NCI-H1417 (cell line): Measurements from ENCODE around the gene KRTAP5-2.
"Not testable (repeated sequence)": the region's sequence is repeated elsewhere in the genome, so short reads cannot be mapped to it uniquely, and the experiment has no call there.

Source experiments
- DNase-seq, 3 experiments: peaks; one replicate each; lab custom pipeline; 2025; lab: John Stamatoyannopoulos, UW

Gene KRTAP5-2

GRCh38 chr11:1597994-1598380 is at the start of gene KRTAP5-2:
Gene KRTAP5-2 (minus strand): TSS chr11:1598294. CDS start chr11:1598250, 44 bp downstream.
- DNase-seq: no peak

GRCh38 chr11:1646540-1646939 is 48.4 kb upstream of the KRTAP5-2 start:
- DNase-seq: not testable (repeated sequence)

GRCh38 chr11:1645357-1645821 is 47.3 kb upstream of the KRTAP5-2 start:
- no peak for DNase-seq

- DNase-seq: no peak
Observed at GRCh38 chr11:1644601-1645356, 46.7 kb upstream of the KRTAP5-2 start.

- no peak for DNase-seq
Observed at GRCh38 chr11:1643146-1643690, 45.1 kb upstream of the KRTAP5-2 start.

GRCh38 chr11:1642288-1643145 is 44.4 kb upstream of the KRTAP5-2 start:
- DNase-seq: no peak

GRCh38 chr11:1641096-1641495 is 43.0 kb upstream of the KRTAP5-2 start:
- DNase-seq: no peak

- peak; percentile 45 to 55 (median 47) for DNase-seq
Observed at GRCh38 chr11:1640076-1640946, 42.2 kb upstream of the KRTAP5-2 start.

- peak in 1 of 3 experiments; percentile 45 for DNase-seq
Observed at GRCh38 chr11:1639666-1640065, 41.6 kb upstream of the KRTAP5-2 start.

- peak; percentile 53 to 97 (median 89) for DNase-seq
Observed at GRCh38 chr11:1639102-1639620, 41.1 kb upstream of the KRTAP5-2 start.

- peak in 1 of 3 experiments; percentile 5 for DNase-seq
Observed at GRCh38 chr11:1638344-1638743, 40.2 kb upstream of the KRTAP5-2 start.

GRCh38 chr11:1637628-1638027 is 39.5 kb upstream of the KRTAP5-2 start:
- DNase-seq: no peak

GRCh38 chr11:1636291-1636950 is 38.3 kb upstream of the KRTAP5-2 start:
- DNase-seq: no peak

GRCh38 chr11:1633864-1634263 is 35.8 kb upstream of the KRTAP5-2 start:
- no peak for DNase-seq

- peak in 1 of 3 experiments; percentile 12 for DNase-seq
Observed at GRCh38 chr11:1632053-1632714, 34.1 kb upstream of the KRTAP5-2 start.

GRCh38 chr11:1631066-1631568 is 33.0 kb upstream of the KRTAP5-2 start:
- DNase-seq: no peak

GRCh38 chr11:1630271-1630670 is 32.2 kb upstream of the KRTAP5-2 start:
- DNase-seq: no peak

GRCh38 chr11:1629326-1630185 is 31.5 kb upstream of the KRTAP5-2 start, which contains the start of gene KRTAP5-5:
Gene KRTAP5-5 (plus strand): TSS chr11:1629775. CDS start chr11:1629841, 66 bp downstream.
- DNase-seq: no peak
